Activated CD8-positive, alpha-beta memory T cell treated with anti-CD3 and anti-CD28 coated beads for 1 hour (primary cell): Measurements from ENCODE around the gene SCG2.
"Not testable (repeated sequence)": the region's sequence is repeated elsewhere in the genome, so short reads cannot be mapped to it uniquely, and the experiment has no call there.

Experiments used
- DNase-seq, 2 donors: peaks; one replicate each; pipeline ENCODE4 v3.0.0-alpha.2; 2020; ENCODE audit warnings: low read depth in 1 of 2; ENCODE audit errors: extremely low read depth in 1 of 2

The SCG2 gene

DNA sequence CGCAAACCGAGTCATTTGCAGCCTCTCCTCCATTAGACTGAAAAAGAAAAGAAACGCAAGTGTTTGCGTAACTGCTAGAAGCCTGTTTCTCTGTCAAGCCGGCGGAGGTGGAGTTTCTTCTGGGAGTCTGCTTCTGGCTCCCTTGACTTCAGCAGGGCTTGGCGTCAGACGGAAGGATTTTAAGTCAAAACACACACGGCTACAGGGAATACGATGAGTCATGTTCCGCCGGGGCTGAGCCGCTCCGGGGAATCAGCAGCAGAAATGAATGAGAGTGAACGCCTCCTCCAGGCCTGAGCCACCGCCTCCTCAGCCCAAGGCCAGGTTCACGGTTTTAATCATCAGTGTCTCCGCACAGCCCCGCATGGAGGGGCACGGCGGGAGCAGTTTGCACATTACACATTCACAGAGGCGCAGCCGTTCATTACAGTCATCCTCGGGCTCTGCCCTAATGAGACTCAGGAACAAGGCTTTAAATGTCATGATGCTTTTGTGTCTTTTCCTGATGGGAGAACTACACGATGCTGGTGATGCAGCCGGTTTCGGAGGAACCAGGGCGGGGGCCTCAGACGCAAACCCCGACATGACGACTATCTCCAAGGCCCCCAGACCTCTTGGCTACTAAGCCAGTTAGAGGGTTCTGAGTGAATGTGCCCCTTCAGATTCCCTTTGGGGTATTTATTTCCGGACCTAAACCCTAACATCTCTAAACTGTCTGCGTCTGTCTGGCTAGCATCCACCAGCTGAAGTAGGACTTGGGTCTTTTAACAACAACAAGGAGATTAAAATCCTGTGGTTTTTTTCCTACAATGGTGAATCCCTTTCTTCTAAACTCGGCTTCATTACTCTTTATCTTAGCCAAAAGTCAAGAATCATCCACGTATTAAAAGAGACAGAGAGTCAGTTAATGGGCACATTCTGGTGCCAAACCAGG lies 11.1 kb upstream of the SCG2 start:
- DNase-seq = no peak

DNA sequence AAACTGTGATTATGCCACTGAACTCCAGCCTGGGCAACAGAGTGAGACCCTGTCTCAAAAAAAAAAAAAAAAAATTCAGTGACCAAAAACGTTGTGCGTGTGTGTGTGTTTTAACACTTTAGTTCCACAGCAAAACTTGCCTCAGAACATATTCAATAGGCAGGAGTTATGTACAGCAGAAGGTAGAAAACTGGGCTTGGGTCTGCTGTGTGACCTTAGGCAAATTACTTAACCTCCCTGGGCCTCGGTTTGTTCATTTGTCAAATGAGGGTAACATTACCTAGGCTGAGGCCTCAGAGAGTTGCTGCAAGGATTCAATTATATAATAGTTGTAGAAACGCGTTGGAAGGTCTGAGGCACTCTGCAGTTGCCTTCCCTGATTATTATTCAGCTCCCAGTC lies 10.3 kb upstream of the SCG2 start:
- DNase-seq = no peak

DNA sequence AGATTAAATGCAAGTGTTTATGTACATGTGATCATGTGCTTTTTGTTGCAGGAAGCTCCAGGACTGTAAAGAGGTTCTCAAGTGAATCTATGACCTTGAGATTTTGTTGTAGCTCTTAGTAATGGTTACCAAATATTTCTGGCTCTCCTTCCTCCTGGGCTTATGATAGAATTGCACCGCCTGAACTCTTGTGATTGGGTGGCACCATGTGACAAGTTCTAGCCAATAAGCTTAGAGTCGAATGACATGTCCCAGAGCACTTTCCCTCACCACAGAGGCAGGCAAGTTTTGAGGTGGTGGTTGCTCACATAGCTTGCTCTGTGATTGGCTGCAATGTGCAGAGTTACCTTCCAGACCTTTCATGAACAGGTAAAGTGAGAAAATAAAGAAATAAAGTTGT lies 8.9 kb upstream of the SCG2 start:
- no peak for DNase-seq

DNA sequence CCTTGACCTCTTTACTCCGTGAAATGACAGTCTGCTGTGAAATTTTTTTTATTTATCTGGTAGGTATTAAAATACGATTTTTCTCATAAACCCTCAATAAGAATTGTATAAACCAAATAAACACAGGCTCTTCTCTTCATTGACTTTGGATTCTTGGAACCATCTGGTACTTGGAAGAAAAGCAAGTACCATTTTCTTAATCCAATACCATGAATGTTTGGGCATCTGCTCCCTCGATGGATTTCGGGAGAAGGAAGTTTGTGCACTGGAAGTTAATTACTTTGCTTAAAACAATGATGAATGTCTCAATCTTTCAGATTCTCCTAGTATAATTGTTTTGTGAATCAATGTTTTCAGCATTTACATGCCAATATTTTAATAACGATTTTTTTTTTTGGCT lies 5.3 kb upstream of the SCG2 start:
- no peak for DNase-seq

DNA sequence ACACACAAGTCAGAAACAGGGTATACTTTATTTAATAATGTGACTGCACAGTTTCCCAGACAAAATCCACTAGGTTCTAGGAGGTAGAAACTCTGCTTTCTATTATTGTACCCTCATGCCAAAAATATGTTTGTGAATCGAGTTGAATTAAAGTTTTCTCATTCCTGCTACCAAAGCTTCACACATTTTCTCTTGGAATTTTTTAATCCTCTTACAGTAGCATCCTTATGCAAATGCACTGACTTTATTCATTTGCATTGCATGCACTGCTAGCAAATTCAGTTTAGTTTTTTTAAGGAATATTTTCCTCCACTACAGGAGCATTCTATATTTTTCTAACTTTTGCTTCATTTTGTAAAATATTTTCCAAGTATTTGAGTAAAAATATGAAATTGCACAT lies 4.8 kb upstream of the SCG2 start:
- no peak for DNase-seq

DNA sequence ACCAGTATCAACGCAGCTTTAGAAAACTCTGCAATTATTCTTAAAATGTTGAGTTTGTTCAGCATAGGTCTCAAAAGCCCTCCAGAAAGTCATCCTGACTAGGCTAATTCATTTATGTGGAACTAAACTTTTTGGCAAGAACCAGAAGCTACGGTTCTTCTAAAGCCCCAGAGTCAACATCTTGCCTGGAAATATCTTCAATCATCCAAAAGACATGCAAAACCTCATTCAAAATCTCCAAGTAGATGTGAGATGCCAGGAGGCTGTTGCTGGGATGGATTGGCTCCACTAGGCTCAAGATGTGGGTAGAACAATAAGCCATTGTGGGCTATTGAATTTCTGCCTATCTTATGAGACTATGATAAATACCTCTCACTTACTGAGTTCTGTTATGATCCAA lies 2.1 kb upstream of the SCG2 start:
- no peak for DNase-seq

DNA sequence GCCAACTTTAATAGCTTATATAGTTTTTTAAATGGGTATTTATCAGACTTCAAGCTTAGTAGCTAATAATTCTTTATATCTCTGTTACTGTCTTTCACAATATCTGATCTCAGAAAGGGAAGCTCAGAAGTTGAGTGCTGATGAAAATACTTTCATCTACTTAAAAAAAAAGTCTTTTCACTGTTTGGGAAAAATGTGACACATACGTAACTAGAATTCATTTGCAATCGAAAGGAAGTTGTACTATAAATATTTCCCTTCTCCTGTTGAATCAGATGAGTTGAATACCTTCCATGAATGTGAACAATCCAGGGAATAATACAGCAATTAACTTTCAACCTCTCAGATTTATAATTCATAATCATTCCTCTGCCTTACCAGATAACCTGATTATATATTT lies 811 bp upstream of the SCG2 start:
- no peak for DNase-seq

DNA sequence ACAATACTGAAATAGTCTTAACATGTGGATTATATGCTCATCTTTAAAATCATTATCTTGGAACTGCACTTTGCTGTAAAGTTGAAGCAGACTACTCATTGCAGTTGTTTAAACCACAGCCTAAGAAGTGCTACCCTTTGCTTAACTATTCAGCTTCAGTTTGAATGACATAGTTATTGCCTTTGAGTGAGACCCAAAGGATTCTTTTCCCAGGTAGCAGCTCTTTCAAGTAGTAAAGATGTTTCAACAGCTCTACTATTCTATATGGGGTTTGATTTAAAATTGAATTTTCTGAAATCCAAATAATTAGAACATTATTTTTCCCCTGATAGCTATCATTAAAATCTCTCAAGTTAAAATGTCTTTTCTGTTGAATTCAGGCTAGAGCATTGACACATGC lies 1.1 kb downstream of the SCG2 start:
- DNase-seq = no peak

DNA sequence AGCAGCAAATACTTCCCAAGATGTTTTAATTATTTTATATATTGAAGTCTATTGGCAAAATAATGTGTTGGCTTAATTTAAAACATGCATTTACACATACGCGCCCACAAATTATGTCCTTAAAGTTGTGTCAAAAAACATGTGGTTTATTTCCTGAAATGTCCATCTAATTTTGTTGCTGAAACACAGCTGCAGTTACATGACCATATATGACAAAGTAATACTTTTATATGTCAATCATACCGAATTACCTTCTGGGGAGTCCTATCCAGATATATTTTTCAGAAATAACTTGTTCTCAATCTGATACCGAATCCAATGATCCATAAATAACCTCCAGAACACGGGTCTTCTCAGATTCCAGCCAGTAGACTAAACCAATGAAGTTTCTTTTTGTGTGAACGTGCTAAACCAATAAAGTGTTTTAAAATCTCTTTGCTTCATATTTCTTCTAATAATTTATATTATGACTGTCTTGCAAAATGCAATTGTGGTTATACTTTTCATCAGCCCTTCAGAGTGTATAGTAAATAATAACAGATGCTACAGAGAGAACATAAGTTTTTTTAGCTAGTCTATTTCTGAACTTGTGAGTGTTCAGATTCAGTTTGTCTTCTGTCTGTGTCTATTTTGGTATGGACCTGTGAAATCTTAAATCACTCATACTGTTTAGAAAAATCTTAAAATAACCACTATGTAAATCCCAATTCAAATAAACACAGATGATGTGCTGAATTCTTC lies 2.4 kb downstream of the SCG2 start:
- DNase-seq = no peak

DNA sequence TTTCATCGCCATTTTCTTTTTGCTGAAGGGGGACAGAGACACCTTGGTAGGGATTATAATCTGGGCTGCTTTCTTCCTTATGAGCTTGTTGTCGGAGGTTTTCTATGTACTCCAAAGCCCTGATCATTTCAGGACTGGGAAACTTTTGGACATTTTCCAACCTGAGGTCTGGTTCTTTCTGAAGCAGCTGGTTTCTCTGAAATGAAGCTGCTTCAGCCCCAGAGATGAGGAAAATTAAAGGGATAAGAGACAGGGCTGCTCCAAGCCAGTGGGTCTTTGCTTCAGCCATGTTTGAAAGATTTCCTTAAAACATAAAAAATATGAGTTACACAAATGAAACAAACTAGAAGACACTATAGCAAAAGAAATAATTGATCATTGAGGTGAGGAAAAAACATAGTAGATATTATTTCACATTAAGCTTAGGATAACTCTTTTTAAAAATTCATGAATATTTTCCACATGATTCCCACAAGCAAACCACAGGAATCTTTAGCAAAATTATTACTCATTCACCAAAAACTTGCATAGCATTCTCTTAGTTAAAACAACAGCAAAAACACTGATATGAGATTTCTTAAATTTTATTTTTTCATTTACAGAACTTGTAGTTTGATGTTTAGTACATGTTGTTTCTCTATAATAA lies 3.0 kb downstream of the SCG2 start:
- no peak for DNase-seq

DNA sequence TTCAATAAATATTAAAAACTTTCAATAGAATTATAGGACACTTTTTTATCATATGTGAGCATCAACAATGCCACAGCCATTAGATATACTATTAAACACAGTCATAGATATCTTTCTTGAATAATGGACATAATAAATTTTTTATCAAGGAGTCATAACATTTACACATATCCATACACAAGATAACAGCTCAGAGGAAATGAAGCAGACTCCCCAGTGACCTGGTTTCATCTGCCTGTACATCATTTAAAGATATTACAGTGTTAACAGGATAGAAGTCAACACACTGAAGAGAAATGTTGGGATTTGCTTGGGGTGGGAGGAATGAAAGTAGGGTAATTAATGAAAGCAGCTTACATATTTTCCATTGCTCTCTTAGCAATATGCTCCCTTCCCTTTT lies 5.1 kb downstream of the SCG2 start:
- DNase-seq = no peak

DNA sequence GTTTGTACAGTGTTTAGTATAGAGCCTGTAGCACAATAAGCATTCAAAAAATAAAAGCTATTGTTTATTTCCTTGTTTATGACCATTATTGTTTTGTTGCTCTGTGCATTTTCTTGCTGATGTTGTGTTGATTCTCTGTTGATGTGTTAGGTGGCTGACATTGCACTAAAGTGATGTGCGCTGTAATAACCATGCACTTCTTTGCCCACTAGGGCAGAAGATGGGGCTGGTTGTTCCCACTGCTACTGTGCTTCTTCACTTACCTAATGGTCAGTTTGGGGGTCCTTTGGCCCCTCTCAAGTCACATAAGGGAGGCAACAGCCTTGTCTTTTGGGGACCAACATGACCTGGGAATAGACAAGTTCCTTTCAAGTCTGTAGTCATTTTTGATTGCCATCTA lies 6.0 kb downstream of the SCG2 start:
- DNase-seq = no peak

DNA sequence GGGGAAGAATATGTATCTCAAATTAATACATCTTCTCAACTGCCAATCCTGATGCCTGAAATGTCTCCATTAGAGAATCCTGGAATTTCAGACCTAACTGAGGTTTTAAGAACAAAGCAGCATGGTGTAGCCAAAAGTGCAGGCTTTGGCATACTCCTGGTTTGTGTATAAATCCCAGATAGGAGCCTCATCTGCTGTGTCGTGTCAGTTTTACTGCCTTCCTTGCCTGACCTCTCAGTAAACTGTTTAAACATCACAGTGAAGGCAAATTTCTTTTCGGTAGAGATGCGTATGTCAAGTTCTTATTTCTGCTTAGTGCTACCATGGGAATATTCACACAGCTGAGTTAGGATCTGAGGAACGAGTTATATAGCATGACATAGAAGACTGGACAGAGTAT lies 7.3 kb downstream of the SCG2 start:
- no peak for DNase-seq

DNA sequence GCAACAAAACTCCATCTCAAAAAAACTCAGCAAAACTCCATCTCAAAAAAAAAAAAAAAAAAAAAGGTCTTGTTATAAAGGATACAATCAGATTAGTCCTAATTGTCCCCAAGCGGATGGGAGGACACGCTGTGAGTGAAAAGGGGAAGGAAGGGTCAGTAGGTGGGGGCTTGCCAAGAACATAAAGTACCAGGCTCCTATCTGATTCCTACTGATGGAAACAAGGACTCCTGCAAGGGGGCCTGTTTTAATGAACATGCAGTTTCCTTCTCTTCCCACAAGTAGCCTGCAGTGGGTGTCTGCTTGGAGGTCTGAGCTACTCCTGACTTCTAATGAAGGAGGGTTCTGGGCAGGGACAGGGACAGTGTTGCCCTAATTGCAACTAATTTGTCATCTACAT lies 7.9 kb downstream of the SCG2 start:
- no peak for DNase-seq

DNA sequence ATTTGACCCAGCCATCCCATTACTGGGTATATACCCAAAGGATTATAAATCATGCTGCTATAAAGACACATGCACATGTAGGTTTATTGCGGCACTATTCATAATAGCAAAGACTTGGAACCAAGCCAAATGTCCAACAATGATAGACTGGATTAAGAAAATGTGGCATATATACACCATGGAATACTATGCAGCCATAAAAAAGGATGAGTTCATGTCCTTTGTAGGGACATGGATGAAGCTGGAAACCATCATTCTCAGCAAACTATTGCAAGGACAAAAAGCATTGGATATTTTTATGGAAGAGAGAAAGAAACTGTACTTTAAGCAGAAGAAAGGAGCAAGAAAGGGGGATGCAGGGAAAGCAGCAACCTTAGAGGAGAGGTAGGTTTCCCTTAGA lies 9.5 kb downstream of the SCG2 start:
- DNase-seq = not testable (repeated sequence)

DNA sequence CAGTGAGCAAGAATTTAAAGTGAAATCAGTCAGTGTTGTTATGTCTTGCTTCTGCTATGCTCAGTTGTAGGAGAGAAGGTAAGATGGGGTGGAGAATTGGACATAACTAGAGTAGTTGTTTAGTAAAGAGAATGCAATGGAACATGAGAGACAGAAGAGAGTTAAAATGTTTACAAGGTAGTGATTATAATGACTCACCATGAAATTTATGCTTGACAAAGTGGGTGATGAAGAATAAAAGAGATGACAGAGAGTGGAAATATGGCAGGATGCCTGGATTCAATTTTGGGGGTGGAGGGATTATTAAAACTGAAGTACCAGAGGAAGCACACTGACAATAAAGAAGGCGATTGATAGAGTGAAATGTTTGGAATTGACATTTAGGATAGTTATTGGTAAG lies 10.6 kb downstream of the SCG2 start:
- no peak for DNase-seq

DNA sequence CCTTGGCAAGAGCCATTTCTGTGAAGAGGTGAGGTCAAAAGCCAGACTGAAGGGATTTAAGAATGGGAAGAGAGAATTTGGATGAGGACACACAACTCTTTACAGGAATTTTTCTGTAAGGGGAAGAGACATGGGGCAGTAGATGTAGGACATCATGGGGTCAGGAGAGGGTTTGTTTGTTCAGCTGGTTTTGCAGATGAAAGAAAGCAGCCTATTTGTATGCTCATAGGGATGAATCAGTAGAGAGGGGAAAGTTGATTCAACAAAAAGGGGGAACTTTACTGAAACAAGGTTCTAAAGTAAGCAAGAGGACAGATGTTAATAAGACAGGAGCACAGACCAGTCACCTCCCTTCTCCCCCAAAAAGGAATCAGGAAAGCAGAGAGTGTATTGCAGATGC lies 11.2 kb downstream of the SCG2 start:
- DNase-seq = no peak

DNA sequence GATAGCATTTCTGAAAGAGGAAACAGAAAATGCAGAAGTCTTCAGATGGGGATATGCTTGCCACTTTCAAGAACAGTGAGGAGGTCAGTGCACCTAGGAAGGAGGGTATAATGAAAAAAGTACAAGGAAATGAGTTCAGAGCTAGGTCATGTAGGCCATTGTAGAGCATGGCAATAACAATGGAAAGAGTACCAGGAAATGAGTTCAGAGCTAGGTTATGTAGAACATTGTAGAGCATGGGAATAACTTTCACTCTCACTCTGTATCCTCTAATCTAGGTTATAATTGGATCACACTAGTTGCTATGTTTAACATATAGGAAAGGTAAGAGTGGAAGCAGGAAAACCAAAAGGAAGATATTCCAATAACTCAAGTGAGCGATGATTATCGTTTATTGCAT lies 12.3 kb downstream of the SCG2 start:
- no peak for DNase-seq

DNA sequence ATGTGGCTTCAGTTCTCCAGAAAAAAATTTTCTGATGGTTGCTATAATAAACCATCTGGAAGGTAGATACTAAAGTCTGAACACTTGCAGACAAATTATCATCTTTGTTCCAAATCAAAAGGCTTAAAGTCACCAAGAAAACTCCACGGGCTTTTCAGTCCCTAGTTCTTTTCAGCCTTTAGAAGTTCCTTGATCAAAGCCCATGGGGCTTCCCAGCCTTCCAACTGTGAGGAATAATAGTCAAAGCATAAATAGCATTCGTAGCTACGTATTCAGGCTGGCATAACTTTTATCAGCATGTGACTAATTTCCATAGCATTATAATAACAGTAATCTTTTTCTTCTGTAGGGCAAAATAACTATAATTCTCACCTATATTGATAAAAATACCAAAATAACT lies 13.9 kb downstream of the SCG2 start:
- no peak for DNase-seq

DNA sequence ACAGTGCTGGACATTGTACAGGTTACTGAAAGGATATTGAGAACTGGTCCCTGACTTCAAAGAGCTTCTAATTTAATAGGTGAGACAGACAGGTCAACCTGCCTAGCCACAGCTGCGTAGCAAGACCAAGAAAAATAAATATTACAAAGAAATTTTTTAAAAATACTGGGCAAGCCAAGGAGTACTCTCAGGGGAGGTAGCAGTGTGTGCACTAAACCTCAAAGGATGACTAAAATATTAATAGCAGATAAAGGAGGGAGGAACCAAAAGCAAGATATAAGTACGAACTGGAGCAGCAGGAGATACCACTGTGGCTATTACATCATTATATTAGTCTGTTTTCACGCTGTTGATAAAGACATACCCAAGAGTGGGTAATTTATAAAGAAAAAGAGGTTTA lies 14.9 kb downstream of the SCG2 start:
- DNase-seq = no peak

DNA sequence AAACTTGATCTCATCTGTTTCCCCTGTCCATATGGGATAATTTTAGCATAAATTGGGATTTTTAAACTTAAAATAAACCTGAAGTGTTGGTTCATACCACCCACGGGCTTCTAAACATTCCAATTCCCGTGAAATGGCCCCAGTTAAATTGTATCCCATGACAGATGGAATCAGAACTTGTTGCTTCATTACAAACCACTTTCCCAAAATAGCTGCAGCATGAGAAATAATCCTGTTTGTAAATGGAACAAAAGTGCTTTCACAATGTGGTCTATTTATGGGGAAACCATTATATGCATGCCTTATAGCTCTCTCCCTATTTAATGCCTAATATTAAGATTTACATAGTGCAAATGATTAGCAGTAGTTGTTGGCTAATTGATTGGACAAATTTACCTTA lies 15.9 kb downstream of the SCG2 start:
- no peak for DNase-seq

DNA sequence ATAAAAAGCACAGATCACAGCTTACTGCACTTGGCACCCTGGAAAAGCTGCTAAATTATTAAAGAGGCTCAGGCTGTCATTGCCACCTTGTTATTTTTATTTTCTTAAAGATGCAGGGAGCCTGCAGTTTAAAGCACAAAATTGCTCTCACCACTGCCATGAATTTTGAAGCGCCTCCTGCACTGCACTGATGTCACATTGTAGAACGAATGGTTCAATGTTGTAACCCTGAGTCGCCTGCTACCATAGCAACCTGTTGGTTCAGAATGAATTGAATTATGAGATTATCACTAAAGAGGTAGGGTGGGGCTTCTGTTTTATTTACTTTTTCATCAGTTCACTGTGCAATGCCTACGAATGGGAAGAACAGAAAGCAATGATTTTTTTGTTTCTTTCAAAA lies 16.5 kb downstream of the SCG2 start:
- DNase-seq = no peak
